Endothelial cell of umbilical vein (primary cell): ENCODE results near the gene PRRX2. TPM values are rescaled to one million over a fixed set of nuclear protein-coding genes. Genes with fewer than 3 reads are reported as not detected.

Experiments used
- BruUV-seq: library from RNA; stranded (reverse); fragments of 400-500 nt; replicated peaks from 2 replicates; lab custom pipeline; 2021; lab: Mats Ljungman, UMichigan
- CTCF ChIA-PET: fragments of 300-600, 350-600 bp; sonication (Branson Sonifier 250); formaldehyde crosslinking; loops from one replicate; lab custom pipeline; 2021; ENCODE audit warnings: antibody characterized with exemption, inconsistent platforms; lab: Charles Lee
- POLR2A ChIA-PET: fragments of 300-600, 350-600 bp; sonication (Branson Sonifier 250); formaldehyde crosslinking; loops from one replicate; lab custom pipeline; 2021; ENCODE audit warnings: antibody characterized with exemption, inconsistent platforms; lab: Charles Lee
- DNase-seq: peaks from one replicate; pipeline ENCODE4 v3.0.0-alpha.2; 2011; ENCODE audit warnings: low read depth, low spot score
- FAIRE-seq: peaks from 2 replicates; lab custom pipeline; 2011; peaks lifted over from hg19 to GRCh38; lab: Jason Lieb, UNC
- H2AFZ ChIP-seq: 2 replicates; pipeline ENCODE4 v1.6.0; 2012; ENCODE audit warnings: low read depth, low read length, control low read depth, inconsistent platforms
- H3K27ac ChIP-seq: 2 replicates; pipeline ENCODE4 v1.5.1; 2011; ENCODE audit warnings: low read depth, mild to moderate bottlenecking, control low read depth, low read length, moderate library complexity; ENCODE audit not compliant: insufficient read depth
- H3K27me3 ChIP-seq, 2 experiments: 2 replicates each; pipeline versions ENCODE4 v1.6.0 to v1.6.1; 2011; ENCODE audit warnings: low read length in 2 of 2, mixed read lengths in 1 of 2; ENCODE audit not compliant: control insufficient read depth in 2 of 2, insufficient read depth in 2 of 2
- H3K36me3 ChIP-seq, 2 experiments: 2 replicates in 1 of 2; 3 replicates in 1 of 2; pipeline ENCODE4 v1.5.1; 2011; ENCODE audit warnings: low read length in 2 of 2, mild to moderate bottlenecking in 1 of 2, moderate library complexity in 1 of 2; ENCODE audit not compliant: control insufficient read depth in 2 of 2, insufficient read depth in 2 of 2; ENCODE audit errors: extremely low read depth in 1 of 2
- H3K4me1 ChIP-seq: 3 replicates; pipeline ENCODE4 v1.5.1; 2011; ENCODE audit warnings: mild to moderate bottlenecking, low read length; ENCODE audit not compliant: control insufficient read depth, insufficient read depth; ENCODE audit errors: extremely low read depth
- H3K4me2 ChIP-seq: 2 replicates; pipeline ENCODE4 v1.6.1; 2011; ENCODE audit warnings: low read length, control low read depth, mixed read lengths; ENCODE audit not compliant: insufficient read depth
- H3K4me3 ChIP-seq, 3 experiments: fragments of 200-600 bp in 1 of 3; sonication (generic), shearing (Covaris generic) in 1 of 3; replicated peaks in 1 of 3; 2 replicates each; pipeline ENCODE4 v1.5.1; 2011 to 2016; ENCODE audit warnings: control low read depth in 3 of 3, low read length in 3 of 3, mild to moderate bottlenecking in 2 of 3, inconsistent platforms in 1 of 3, low read depth in 1 of 3, moderate library complexity in 1 of 3; ENCODE audit not compliant: insufficient read depth in 1 of 3
- H3K79me2 ChIP-seq: 2 replicates; pipeline ENCODE4 v1.6.0; 2012; ENCODE audit warnings: low read length, inconsistent platforms; ENCODE audit not compliant: control insufficient read depth, insufficient read depth
- H3K9ac ChIP-seq: replicated peaks from 2 replicates; pipeline ENCODE3; 2011; ENCODE audit warnings: low read length, control low read depth; ENCODE audit not compliant: insufficient read depth; ENCODE audit errors: extremely low read depth
- H3K9me1 ChIP-seq: replicated peaks from 3 replicates; pipeline ENCODE4 v1.6.0; 2011; ENCODE audit warnings: mild to moderate bottlenecking, low read length; ENCODE audit not compliant: control insufficient read depth, insufficient read depth; ENCODE audit errors: extremely low read depth
- H3K9me3 ChIP-seq: replicated peaks from 2 replicates; pipeline ENCODE4 v1.5.1; 2012; ENCODE audit warnings: low read length, inconsistent platforms; ENCODE audit not compliant: control insufficient read depth, insufficient read depth
- H4K20me1 ChIP-seq: replicated peaks from 2 replicates; pipeline ENCODE3; 2011; ENCODE audit warnings: mild to moderate bottlenecking, low read length; ENCODE audit not compliant: control insufficient read depth, insufficient read depth; ENCODE audit errors: extremely low read depth
- CTCF ChIP-seq, 2 donors: IDR thresholded peaks; 1 replicate in 1 of 2; 2 replicates in 1 of 2; pipeline ENCODE4 v1.5.1; 2011; ENCODE audit warnings: low read length in 2 of 2, mild to moderate bottlenecking in 2 of 2, moderate library complexity in 2 of 2, control low read depth in 1 of 2, inconsistent platforms in 1 of 2, low read depth in 1 of 2; ENCODE audit not compliant: insufficient read depth in 1 of 2; ENCODE audit errors: extremely low read depth in 1 of 2
- EZH2 ChIP-seq: IDR thresholded peaks from 2 replicates; pipeline ENCODE4 v1.6.1; 2012; ENCODE audit warnings: borderline replicate concordance, low read depth, mild to moderate bottlenecking, moderate library complexity, low read length, inconsistent platforms; ENCODE audit not compliant: severe bottlenecking
- FOS ChIP-seq: IDR thresholded peaks from 2 replicates; pipeline ENCODE4 v1.6.1; 2011; ENCODE audit warnings: mild to moderate bottlenecking, low read length, moderate library complexity, borderline replicate concordance; ENCODE audit not compliant: insufficient read depth
- GATA2 ChIP-seq: IDR thresholded peaks from 2 replicates; pipeline ENCODE4 v1.7.0; 2011; ENCODE audit warnings: low read depth, mild to moderate bottlenecking, moderate library complexity, mixed read lengths, low read length; ENCODE audit not compliant: insufficient read length, insufficient read depth
- JUN ChIP-seq: IDR thresholded peaks from 2 replicates; pipeline ENCODE4 v1.6.1; 2011; ENCODE audit warnings: borderline replicate concordance, low read depth; ENCODE audit not compliant: insufficient read length, insufficient read depth
- MYC ChIP-seq: IDR thresholded peaks from one replicate; pipeline ENCODE4 v1.6.1; 2011; ENCODE audit warnings: mild to moderate bottlenecking, low read depth, low read length
- POLR2A ChIP-seq: IDR thresholded peaks from 2 replicates; pipeline ENCODE4 v1.6.1; 2012; ENCODE audit warnings: low read depth, mild to moderate bottlenecking, control low read depth, low read length
- POLR2AphosphoS5 ChIP-seq: IDR thresholded peaks from 2 replicates; pipeline ENCODE4 v1.6.1; 2012; ENCODE audit warnings: low read depth, mild to moderate bottlenecking, control low read depth, low read length, moderate library complexity; ENCODE audit not compliant: insufficient read depth
- dilution Hi-C: fragments of 300-500 bp; cut with MboI; formaldehyde crosslinking; loops from one replicate; pipeline ENCODE4 v1.15.0; 2019; ENCODE audit warnings: low sequenced_read_pairs; ENCODE audit not compliant: extremely low pct_ligation_motif_present
- intact Hi-C: fragments of 100-400 bp; cut with micrococcal nuclease; formaldehyde crosslinking; loops from one replicate; pipeline ENCODE4 v1.10.0; 2022
- polyA plus RNA-seq, 4 experiments: library from polyadenylated mRNA; depleted of rRNA in 3 of 4; stranded (reverse) in 3 of 4; unstranded in 1 of 4; fragments of >200 nt; gene quantifications; 2 replicates each; pipeline versions ENCODE4 v1.2.1 to v1.2.3, GENCODE V29; 2011 to 2012; ENCODE audit warnings: missing spikeins in 1 of 4
- total RNA-seq: library from RNA; stranded (reverse); gene quantifications from 2 replicates; pipeline ENCODE4 v1.2.3, GENCODE V29; 2021
- TF ChIP-seq, protein P1 (sequence below): IDR thresholded peaks from 2 replicates; pipeline ENCODE4 v1.6.1; 2011; ENCODE audit not compliant: insufficient read depth, insufficient read length

PRRX2 gene
- total and polyA plus RNA-seq, 2 donors (not counting 3 experiments of a cell fraction or from before 2014, with no cell fraction given) = 0.19 to 0.77 TPM

- BruUV-seq = no TSS peak
- Histone ChIP-seq H3K4me1 (peaks cover 5% of the 10 kb centered on the region), H3K9me3 (no peaks in the 10 kb centered on the region), H3K79me2 (no peaks in the 10 kb centered on the region), H2AFZ (no peak overlapping the region), H3K9me1 (no peaks in the 10 kb centered on the region), H3K27ac (no peak overlapping the region), H4K20me1 (no peaks in the 10 kb centered on the region), H3K4me3 (no peak overlapping the region), H3K36me3 (no peaks in the 10 kb centered on the region), H3K4me2 (no peak overlapping the region), H3K27me3 (no peaks in the 10 kb centered on the region), H3K9ac (no peak overlapping the region)
- DNase-seq (no peak), FAIRE-seq (no peak)
- CTCF ChIA-PET = no interaction called here
- POLR2A ChIA-PET = no interaction called here
- intact Hi-C loops (no loop called here), dilution Hi-C loops (no loop called here)
- no peak for TF ChIP-seq POLR2AphosphoS5
- TF ChIP-seq GATA2 = no peak
- TF ChIP-seq, protein P1, sequence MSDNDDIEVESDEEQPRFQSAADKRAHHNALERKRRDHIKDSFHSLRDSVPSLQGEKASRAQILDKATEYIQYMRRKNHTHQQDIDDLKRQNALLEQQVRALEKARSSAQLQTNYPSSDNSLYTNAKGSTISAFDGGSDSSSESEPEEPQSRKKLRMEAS = no peak
- no peak for TF ChIP-seq POLR2A
- no peak for TF ChIP-seq JUN
- TF ChIP-seq CTCF (IDR thresholded peaks at IDR 0.05; ENCODE audit: extremely low read depth in 1 of 2, insufficient read depth in 1 of 2, low read depth in 1 of 2, low read length in 2 of 2) = no peak
- no peak for TF ChIP-seq FOS
- TF ChIP-seq MYC = no peak
- TF ChIP-seq EZH2 = no peak
These were observed 67.6 kb downstream of the PRRX2 start for GRCh38 chr9:129732946-129733631.
